Testis (tissue), 3 donors: ENCODE results near the gene INTS13. TPM values are rescaled to one million over a fixed set of nuclear protein-coding genes. Genes with fewer than 3 reads are reported as not detected.

Experiments
- DNase-seq: peaks from one replicate; pipeline ENCODE4 v3.0.0-alpha.2; 2019
- H3K27ac ChIP-seq, 2 donors: fragments of 200-600 bp; sonication (generic); one replicate each; pipeline ENCODE4 v1.5.1; 2019
- H3K27me3 ChIP-seq: fragments of 200-600 bp; sonication (generic); one replicate; pipeline ENCODE4 v1.5.1; 2019
- H3K36me3 ChIP-seq: fragments of 200-600 bp; sonication (generic); one replicate; pipeline ENCODE4 v1.5.1; 2017; ENCODE audit warnings: low read depth; ENCODE audit errors: missing control alignments
- H3K4me1 ChIP-seq: fragments of 200-600 bp; sonication (generic); one replicate; pipeline ENCODE4 v1.5.1; 2019
- H3K4me3 ChIP-seq, 2 donors: fragments of 200-600 bp; sonication (generic); one replicate each; pipeline ENCODE4 v1.5.1; 2017 to 2019
- H3K9me3 ChIP-seq: fragments of 200-600 bp; sonication (generic); one replicate; pipeline ENCODE4 v1.5.1; 2017
- POLR2A ChIP-seq: fragments of 450-650 bp; IDR thresholded peaks from one replicate; pipeline ENCODE4 v1.6.1; 2017; ENCODE audit warnings: antibody characterized with exemption, mild to moderate bottlenecking, moderate library complexity
- WGBS, 2 donors: methylation state at CpG; one replicate each; pipeline ENCODE4 v1.1.5; 2018; 5-methylcytosine and 5-hydroxymethylcytosine counted together
- intact Hi-C: fragments of 100-400 bp; cut with DNase I; formaldehyde crosslinking; loops from one replicate; pipeline ENCODE4 v1.15.1; 2023; ENCODE audit warnings: low total_unique reads
- polyA plus RNA-seq: library from polyadenylated mRNA; stranded (reverse); fragments of 350-450 nt; fragmentation: Illumina TruSeq; extraction: RNeasy Lipid Tissue Mini Kit (QIAGEN cat#74804); gene quantifications from one replicate; pipeline ENCODE4 v1.2.3, GENCODE V29; 2014; ENCODE audit warnings: low read depth, low replicate concordance; ENCODE audit not compliant: insufficient read depth
- total RNA-seq, 2 donors: library from RNA; depleted of rRNA; stranded (reverse); fragments of >200 nt; gene quantifications; one replicate each; pipeline ENCODE4 v1.2.3, GENCODE V29; 2016
- TF ChIP-seq, protein P1 (sequence below), 3 experiments: fragments of 450-650 bp in 2 of 3; fragments of 200-600 bp in 1 of 3; sonication (generic) in 1 of 3; IDR thresholded peaks; one replicate each; pipeline ENCODE4 v1.5.1; 2016 to 2019; ENCODE audit warnings: antibody characterized with exemption in 3 of 3, mild to moderate bottlenecking in 2 of 3, moderate library complexity in 1 of 3

The INTS13 gene
- total and polyA plus RNA-seq, 3 donors from 2014 or later = 18.2 to 25.2 (median 20.1) TPM

DNA sequence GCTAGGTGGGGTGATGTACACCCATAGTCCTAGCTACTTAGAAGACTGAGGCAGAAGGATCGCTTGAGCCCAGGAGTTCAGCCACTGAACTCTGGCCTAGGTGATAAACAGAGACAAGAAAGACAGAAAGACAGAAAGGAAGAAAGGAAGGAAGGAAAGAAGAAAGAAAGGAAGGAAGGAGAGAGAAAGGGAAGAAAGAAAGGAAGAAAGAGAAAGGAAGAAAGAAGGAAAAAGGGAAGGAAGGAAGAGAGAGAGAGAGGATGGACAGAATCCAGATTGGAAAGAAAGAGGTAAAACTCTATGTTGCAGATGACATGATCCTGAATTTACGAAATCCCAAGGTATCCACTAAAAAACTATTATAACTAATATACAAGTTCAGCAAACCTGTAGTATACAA is 8.2 kb downstream of the INTS13 start:
- no peak for TF ChIP-seq POLR2A
- TF ChIP-seq, protein P1, sequence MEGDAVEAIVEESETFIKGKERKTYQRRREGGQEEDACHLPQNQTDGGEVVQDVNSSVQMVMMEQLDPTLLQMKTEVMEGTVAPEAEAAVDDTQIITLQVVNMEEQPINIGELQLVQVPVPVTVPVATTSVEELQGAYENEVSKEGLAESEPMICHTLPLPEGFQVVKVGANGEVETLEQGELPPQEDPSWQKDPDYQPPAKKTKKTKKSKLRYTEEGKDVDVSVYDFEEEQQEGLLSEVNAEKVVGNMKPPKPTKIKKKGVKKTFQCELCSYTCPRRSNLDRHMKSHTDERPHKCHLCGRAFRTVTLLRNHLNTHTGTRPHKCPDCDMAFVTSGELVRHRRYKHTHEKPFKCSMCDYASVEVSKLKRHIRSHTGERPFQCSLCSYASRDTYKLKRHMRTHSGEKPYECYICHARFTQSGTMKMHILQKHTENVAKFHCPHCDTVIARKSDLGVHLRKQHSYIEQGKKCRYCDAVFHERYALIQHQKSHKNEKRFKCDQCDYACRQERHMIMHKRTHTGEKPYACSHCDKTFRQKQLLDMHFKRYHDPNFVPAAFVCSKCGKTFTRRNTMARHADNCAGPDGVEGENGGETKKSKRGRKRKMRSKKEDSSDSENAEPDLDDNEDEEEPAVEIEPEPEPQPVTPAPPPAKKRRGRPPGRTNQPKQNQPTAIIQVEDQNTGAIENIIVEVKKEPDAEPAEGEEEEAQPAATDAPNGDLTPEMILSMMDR (IDR thresholded peaks at IDR 0.05) = no peak
- no peaks in the 10 kb centered on the region for H3K4me1 ChIP-seq
- no peak overlapping the region for H3K27ac ChIP-seq
- H3K36me3 ChIP-seq = no peaks in the 10 kb centered on the region
- intact Hi-C loops = no loop called here
- DNase-seq = no peak
- no peaks in the 10 kb centered on the region for H3K9me3 ChIP-seq
- 97 to 100% methylated on average over 2 of the region's 2 CpGs for WGBS, 2 donors
- H3K4me3 ChIP-seq = no peak overlapping the region
- no peaks in the 10 kb centered on the region for H3K27me3 ChIP-seq

DNA sequence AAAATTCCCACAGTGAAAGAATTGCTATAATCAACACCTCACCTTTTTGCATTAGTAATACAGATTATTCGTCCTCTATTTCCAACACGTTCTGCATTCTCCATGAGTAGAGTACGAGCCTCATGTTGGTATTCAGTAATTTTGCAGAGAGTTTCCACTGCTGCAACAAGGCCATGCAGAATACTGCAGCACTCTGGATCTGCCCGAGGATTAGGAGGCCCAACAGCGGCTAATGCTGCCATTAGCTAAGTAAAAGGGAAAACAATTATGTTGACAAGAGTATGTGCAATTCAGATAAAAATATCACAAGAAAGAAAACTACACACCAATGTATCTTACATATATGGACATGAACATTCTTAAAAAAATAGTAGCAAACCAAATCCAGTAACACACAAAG is 9.1 kb downstream of the INTS13 start:
- Histone ChIP-seq H3K4me1 (no peaks in the 10 kb centered on the region), H3K9me3 (no peaks in the 10 kb centered on the region), H3K4me3 (no peak overlapping the region), H3K36me3 (no peaks in the 10 kb centered on the region), H3K27ac (no peak overlapping the region), H3K27me3 (no peaks in the 10 kb centered on the region)
- DNase-seq = no peak
- 95 to 98% methylated on average over 5 of the region's 5 CpGs for WGBS, 2 donors
- no peak for TF ChIP-seq POLR2A
- TF ChIP-seq, protein P1 (IDR thresholded peaks at IDR 0.05) = no peak
- intact Hi-C loops = no loop called here

DNA sequence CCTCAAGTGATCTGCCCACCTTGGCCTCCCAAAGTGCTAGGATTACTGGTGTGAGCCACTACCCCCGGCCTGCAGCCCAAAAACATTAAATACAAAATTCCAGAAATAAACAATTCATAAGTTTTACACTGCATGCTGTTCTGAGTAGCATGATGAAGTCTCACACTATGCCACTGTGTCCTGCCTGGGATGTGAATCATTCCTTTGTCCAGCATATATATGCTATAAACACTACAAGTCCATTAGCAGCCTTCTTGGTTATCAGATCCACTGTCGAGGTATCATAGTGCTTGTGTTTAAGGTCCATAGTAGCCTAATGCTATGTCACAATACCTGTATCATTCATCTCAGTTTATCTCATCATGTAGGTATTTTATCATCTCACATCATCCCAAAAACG is 15.9 kb downstream of the INTS13 start:
- WGBS, 2 donors = 87% methylated on average over 3 of the region's 3 CpGs

DNA sequence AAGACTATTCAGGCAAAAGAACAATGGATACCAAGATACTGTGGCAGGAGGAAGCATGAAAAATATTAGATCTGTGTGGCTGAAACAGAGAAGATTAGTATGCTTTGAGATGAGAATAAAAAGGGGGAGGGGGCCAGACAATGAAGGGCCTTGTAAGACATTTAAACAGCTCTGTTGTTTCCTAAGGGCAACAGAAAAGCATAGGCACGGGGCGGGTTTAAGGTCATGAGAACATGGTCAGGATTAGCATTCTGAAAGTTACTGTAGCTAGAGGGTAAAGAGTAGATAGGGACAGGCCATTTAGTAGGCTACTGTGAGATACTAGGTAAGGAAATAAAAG is 18.6 kb downstream of the INTS13 start:
- no peaks in the 10 kb centered on the region for H3K27me3 ChIP-seq
- DNase-seq = no peak
- intact Hi-C loops = no loop called here
- 74 to 77% methylated on average over 2 of the region's 2 CpGs for WGBS, 2 donors
- H3K27ac ChIP-seq = no peak overlapping the region
- no peaks in the 10 kb centered on the region for H3K9me3 ChIP-seq
- no peak overlapping the region for H3K4me3 ChIP-seq
- TF ChIP-seq, protein P1 (IDR thresholded peaks at IDR 0.05) = no peak
- no peak for TF ChIP-seq POLR2A
- no peaks in the 10 kb centered on the region for H3K36me3 ChIP-seq
- H3K4me1 ChIP-seq = no peaks in the 10 kb centered on the region

More for the DNA sequence above, 15.9 kb downstream of the INTS13 start:
- Histone ChIP-seq H3K27ac (no peak overlapping the region), H3K9me3 (no peaks in the 10 kb centered on the region), H3K27me3 (no peaks in the 10 kb centered on the region), H3K36me3 (no peaks in the 10 kb centered on the region), H3K4me1 (no peaks in the 10 kb centered on the region), H3K4me3 (no peak overlapping the region)
- TF ChIP-seq, protein P1 (IDR thresholded peaks at IDR 0.05) = no peak
- TF ChIP-seq POLR2A = no peak
- no peak for DNase-seq
- intact Hi-C loops = no loop called here

DNA sequence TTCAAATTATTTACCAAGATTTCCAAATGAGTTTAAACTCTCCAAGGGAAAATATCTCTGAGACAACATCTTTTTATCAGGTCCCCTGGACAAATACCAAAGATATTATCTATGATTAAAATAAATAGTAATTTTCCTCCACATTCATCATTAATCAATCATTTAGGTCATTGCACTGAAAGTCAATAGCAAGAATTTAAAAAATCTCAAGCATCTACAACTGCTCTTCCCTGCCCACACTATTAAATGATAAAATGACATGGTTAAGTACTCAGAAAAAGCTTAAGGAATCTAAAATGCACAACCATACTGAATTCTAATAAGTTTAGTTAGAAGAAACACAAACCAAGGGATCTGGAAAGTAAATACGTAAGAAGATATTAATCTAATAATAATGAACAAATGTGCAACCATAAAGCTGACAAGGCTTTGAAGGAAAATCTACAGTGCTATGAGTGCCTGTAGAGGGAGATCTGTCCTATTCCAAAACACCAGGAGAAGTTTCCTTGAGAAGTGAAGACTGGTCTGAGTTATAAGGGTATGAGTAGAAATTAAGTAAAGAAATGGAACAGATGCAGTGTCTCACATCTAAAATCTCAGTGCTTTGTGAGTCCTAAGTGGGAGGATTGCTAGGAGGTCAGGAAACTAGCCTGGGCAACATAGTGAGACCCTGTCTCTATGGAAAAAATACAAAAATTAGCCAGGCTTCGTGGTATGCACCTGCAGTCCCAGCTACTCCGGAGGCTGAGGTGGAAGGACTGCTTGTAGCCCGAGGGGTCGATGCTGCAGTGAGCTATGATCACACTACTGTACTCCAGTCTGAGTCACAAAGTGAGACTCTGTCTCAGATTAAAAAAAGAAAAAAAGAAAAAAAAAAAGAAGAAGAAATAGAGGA is 19.2 kb downstream of the INTS13 start:
- no peak overlapping the region for H3K27ac ChIP-seq
- intact Hi-C loops = no loop called here
- H3K4me1 ChIP-seq = no peaks in the 10 kb centered on the region
- 82 to 83% methylated on average over 5 of the region's 5 CpGs for WGBS, 2 donors
- no peak overlapping the region for H3K4me3 ChIP-seq
- H3K9me3 ChIP-seq = no peaks in the 10 kb centered on the region
- H3K36me3 ChIP-seq = no peaks in the 10 kb centered on the region
- TF ChIP-seq, protein P1 (IDR thresholded peaks at IDR 0.05) = no peak
- no peak for TF ChIP-seq POLR2A
- no peaks in the 10 kb centered on the region for H3K27me3 ChIP-seq
- DNase-seq = no peak
